ENCODE data around the gene MYBPC3.
"Not testable (repeated sequence)": the region's sequence is repeated elsewhere in the genome, so short reads cannot be mapped to it uniquely, and the experiment has no call there.

MYBPC3 gene

DNA sequence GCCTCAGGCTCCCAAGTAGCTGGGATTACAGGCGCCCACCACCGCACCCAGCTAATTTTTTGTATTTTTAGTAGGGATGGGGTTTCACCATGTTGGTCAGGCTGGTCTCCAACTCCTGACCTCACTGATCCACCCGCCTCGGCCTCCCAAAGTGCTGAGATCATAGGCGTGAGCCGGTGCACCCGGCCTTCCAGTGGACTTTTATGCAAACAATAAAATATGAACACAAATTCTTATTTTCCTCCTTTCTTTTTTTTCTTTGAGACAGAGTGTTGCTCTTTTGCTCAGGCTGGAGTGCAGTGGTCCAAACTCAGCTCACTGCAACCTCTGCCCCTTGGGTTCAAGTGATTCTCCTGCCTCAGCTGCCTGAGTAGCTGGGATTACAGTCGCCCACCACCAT, 36.0 kb downstream of the MYBPC3 start:
- not testable (repeated sequence) for DNase-seq (ENCODE audit: low read depth)

DNA sequence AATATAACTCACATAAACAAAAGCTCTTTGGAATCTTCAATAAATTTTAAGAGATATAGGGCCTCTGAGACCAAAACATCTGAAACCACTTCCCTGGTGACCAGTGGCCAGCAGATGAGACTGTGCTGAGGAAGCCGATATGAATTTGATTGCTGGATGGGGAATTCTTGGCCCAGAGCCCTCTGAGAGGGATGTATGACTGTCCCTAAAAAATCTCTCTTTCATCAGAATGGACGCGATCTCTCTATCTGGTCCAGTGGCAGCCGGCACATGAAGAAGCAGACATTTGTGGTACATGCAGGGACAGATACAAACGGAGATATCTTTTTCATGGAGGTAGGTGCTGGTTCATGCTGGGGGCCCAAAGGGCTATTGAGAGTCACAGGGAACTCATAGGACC, 37.5 kb downstream of the MYBPC3 start:
- no peak for DNase-seq (ENCODE audit: low read depth)

DNA sequence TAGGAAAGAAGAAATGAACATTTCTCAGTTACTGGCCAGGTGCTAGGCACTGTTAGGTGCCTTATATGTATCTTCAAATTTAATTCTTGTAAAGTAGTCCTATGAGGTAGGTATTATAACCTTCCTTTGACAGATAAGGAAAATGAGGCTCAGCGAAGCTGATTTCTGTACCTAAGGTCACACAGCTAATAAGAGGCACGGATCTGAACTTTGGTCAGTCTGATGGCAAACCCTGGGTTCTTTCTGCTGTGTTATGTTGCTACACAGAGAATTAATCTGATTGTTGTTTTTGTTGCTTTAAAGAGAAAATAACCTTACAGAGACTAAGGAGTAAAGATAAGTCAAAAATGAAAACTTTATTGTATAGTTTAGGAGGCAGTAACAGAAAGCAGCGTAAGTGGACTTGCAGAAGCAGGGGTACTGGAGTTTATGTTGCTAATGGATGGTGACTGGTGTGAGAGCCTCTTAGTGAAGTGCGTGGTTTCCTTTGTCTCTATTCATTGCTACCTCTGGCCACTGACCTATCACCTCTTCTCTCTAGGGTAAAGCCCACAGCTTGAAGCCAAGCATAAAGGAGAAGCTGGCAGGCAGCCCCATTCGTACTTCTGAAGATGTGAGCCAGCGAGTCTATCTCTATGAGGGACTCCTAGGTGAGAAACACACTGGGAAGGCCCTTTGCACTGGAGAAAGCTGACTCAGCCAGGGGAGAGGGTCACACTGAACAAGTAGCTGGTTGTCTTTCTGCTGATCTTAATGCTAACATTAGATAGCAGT, 44.3 kb downstream of the MYBPC3 start:
- DNase-seq (ENCODE audit: low read depth) = no peak

DNA sequence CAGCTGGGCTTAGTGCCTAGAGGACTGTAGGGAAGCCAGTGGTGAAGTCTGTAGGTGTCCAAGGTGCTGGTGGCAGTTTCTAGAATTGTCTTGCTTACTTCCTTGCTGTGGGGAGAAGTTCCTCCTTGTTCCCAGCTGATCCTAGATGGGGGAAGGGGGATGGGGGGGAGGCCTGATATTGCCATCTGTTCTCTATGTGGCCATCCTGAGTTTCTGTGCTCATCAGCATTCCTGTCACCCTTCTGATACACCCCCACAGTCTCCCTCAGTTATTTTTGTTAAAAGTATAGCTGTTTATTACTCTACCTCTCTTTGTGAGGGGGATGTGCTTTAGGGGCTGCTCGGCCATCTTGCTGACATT, 46.0 kb downstream of the MYBPC3 start:
- no peak for DNase-seq (ENCODE audit: low read depth)

DNA sequence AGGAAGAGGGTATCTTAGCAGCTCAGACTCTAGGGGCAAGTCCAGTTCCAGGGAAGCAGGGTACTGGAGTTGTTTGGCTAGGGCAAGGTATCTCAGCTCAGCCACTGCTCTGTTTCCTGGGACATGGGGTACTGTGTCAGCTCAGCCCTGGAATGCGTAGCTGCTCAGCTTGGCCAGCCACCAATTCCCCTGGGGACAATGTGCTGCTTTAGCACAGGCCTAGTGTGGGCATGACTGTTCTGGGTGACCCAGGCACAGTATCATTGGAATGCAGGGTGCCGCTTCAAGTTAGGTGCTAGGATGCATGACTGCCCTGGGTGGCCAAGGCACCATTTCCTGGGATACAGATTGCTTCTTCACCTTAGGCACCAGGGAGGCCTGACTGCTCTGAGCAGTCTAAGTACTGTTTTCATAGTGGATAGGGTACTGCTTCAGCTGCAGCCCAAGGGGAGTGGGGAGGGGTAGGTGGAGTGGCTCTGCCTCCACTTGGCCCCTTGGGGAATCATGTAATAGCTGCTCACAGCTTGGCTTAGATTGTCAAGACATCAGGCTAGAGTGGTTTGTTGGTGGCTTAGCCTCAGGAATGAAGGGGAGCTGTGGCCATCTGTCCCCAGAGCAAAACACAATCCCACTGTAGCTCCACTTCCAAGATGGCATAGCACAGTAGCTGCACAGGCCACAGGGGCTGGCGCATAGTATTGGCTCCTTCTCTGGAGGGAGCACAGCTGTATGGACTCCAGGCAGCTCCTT, 46.6 kb downstream of the MYBPC3 start:
- DNase-seq (ENCODE audit: low read depth) = no peak

DNA sequence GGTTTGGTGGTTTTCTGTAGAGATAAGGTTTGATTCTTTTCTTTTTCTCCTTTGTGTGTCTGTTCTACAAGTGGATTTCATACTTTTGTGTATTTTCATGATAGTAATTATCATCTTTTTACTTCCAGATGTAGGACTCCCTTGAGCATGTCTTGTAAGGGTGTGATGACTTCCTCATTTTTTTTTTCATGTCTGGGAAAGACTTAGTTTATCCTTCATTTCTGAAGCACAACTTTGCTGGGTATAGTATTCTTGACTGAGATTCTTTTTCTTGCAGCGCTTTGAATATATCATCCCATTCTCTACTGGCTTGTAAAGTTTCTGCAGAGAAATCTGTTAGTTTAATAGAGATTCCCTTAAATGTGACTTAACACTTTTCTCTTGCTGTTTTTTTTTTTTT, 49.6 kb downstream of the MYBPC3 start:
- no peak for DNase-seq (ENCODE audit: low read depth)

DNA sequence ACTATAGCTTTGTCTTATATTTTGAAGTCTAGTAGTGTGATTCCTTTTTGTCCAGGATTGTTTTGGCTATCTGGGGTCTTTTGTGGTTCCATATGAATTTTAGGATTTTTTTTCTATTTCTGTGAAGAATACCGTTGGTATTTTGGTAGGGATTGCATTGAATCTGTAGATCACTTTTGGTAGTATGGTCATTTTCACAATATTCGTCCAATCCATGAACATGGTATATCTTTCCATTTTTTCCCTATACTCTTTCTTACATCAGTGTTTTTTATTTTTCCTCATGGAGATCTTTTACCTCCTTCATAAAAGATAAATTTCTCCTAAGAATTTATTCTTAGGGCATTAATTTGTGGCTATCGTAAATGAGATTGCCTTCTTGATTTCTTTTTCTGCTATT, 53.4 kb downstream of the MYBPC3 start:
- DNase-seq (ENCODE audit: low read depth) = no peak

DNA sequence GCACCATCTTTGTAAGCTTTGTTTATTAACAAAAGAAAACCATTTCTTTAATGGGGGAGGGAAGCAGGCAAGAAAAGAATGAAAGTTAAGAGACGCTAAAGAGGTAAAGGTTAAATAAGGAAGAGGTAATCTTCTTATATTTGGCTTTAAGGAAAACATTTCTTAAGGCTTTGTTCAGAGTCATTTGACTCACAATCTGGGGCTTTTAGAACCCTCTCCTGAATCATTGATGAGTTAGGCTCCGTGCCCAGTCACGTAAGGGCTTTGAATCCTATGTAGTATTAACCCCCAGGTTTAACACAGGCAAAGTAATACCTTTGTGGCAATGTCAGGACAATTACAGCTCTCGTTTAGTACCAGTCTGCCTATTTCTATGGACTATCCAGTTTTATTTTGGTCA, 56.5 kb downstream of the MYBPC3 start:
- DNase-seq (ENCODE audit: low read depth) = no peak

DNA sequence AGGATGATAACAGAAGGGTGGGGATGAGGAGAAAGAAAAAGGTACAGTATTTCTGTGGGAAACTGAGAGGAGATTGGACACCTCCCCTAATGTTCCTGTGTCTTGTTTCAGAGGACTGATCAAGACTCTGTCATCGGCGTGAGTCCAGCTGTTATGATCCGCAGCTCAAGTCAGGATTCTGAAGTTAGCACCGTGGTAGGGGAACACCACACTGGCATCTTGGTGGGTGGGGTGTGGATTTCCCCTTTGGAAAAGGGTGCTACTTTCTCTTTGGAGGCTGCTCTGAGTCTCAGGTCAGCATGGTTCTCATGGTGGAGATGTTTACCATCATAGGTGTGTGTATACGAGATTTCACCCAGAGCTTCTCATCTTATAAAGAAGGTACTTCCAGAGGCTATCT, 57.1 kb downstream of the MYBPC3 start:
- no peak for DNase-seq (ENCODE audit: low read depth)

DNA sequence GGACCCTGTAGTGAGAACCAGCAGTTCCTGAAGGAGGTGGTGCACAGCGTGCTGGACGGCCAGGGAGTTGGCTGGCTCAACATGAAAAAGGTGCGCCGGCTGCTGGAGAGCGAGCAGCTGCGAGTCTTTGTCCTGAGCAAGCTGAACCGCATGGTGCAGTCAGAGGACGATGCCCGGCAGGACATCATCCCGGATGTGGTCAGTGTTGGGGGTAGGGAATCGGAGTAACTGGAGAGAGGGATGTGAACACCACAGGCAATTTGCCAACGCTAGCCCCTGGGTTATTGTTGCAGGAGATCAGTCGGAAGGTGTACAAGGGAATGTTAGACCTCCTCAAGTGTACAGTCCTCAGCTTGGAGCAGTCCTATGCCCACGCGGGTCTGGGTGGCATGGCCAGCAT, 62.6 kb downstream of the MYBPC3 start:
- no peak for DNase-seq (ENCODE audit: low read depth)

DNA sequence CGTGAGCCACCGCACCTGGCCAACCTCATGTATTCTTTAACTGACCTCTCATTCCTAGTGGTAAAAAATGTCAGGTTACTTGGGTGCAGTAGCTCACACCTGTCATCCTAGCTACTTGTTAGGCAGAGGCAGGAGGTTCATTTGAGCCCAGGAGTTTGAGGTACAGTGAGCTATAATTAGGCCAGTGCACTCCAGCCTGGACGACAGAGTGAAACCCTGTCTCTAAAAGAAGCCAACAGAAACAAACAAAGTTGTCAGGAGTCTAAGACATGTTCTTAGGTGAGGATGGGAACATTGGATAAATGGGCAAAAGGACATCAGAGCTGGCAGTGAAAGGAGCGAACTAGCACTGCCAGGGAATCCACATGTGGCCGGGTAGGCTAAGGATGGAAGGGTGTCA, 64.4 kb downstream of the MYBPC3 start:
- DNase-seq (ENCODE audit: low read depth) = no peak

DNA sequence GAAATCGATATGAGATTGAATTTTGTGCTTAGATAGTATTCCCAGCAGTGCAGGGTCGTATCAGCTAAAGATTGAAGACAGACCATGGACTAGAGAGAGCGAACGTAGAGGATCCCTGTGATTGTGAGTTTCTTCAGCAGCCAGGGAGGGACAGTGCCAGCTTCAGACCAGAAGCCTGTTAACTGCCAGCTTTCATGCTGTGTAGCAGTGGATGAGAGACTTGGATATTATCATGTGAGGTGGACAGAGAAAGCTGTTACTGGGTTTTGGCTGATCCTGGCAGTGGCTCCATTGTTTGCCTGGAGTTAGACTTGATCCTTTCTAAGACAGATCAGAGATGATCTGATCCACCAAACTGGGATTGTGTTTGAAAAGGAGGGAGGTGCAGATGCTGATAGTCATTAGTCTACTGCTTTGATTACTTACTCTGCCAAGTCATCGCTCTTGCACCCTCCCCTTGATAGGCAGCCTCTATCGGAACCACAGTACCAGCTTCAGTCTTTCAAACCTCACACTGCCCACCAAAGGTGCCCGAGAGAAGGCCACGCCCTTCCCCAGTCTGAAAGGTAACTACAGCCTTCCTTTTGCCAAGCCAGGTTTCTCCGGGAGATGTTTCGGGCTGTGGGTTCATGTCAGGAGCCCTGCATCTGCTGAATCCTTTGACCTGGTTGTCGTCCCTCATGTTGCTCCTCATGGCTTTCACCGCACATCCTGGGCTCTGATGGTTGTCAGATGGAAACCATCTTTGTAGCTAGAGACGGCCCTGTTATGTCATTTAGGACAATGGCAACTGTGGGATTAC, 66.3 kb downstream of the MYBPC3 start:
- no peak for DNase-seq (ENCODE audit: low read depth)

DNA sequence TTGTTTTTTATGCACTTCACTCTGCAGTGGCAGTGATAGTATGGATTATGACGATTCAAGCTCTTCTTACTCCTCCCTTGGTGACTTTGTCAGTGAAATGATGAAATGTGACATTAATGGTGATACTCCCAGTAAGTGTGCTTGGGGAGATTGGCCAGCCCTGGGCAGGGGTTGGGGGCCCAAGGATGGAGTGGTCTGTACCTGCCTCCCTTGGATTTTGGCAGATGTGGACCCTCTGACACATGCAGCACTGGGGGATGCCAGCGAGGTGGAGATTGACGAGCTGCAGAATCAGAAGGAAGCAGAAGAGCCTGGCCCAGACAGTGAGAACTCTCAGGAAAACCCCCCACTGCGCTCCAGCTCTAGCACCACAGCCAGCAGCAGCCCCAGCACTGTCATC, 68.4 kb downstream of the MYBPC3 start:
- DNase-seq (ENCODE audit: low read depth) = no peak

DNA sequence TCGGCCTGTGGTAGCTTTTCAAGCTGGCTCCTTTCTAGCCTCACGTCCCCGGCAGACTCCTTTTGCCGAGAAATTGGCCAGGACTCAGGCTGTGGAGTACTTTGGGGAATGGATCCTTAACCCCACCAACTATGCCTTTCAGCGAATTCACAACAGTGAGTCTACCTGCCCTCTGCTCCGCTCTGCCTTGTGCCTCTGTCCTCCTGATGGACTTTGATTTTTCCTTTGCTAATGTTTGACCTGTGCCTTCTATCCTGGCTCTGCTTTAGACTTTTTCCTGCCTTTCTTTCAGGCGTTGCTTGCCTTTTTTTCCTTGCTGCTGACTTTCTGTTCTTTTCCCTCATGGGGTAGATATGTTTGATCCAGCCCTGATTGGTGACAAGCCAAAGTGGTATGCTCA, 70.0 kb downstream of the MYBPC3 start:
- no peak for DNase-seq (ENCODE audit: low read depth)
